ENCODE measurements around the gene PIP5K1B.
"Not testable (repeated sequence)": the region's sequence is repeated elsewhere in the genome, so short reads cannot be mapped to it uniquely, and the experiment has no call there.

PIP5K1B gene

DNA sequence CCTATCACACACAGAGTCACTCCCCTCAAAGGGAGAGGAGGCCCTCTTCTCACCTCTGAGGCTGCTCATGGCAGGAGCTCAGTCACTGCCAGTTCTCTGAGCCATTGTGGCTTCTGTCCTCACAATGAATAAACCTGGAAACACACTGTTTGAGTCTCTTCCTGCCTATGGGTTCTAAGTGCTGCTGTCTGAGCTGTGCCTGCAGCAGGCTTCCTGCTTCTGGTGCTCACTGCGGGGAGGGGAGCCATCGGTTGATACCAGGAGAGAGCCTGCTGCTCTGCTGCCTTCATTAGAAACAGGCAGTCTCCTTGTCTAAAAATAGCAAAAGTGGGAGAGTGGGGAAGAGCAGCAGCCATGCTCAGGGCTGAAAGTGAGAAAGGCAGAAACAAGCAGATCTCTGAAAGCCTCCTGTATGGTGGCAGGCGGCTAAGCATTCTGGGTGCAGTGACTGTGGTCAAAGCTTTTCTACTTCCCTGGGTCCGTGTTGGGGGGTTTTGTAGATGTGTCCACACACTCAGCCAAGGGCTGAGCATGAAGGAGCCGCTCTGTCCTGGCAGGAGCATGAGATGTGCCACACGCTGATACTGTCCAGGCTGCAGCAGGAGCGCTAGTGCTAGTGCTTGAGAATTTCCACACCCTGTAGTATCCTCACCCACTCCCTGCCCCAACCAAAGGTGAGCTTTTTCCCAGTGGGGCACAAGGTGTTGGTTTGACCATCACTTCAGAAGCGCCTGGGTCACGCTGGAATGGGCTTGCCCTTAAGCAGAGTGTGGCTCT, 274.7 kb downstream of the PIP5K1B start:
- TF ChIP-seq CTCF (IDR thresholded peaks at IDR 0.05; ENCODE audit: extremely low read depth, missing control alignments): no peak
- no peak for DNase-seq (ENCODE audit: low spot score)

GRCh38 chr9:68980341-68980914, 275.4 kb downstream of the PIP5K1B start:
- TF ChIP-seq CTCF (IDR thresholded peaks at IDR 0.05; ENCODE audit: extremely low read depth, missing control alignments): no peak
- DNase-seq (ENCODE audit: low spot score): no peak

GRCh38 chr9:68981789-68982188, 276.7 kb downstream of the PIP5K1B start:
- no peak for TF ChIP-seq CTCF (IDR thresholded peaks at IDR 0.05; ENCODE audit: extremely low read depth, missing control alignments)
- DNase-seq (ENCODE audit: low spot score): peak; percentile 52

DNA sequence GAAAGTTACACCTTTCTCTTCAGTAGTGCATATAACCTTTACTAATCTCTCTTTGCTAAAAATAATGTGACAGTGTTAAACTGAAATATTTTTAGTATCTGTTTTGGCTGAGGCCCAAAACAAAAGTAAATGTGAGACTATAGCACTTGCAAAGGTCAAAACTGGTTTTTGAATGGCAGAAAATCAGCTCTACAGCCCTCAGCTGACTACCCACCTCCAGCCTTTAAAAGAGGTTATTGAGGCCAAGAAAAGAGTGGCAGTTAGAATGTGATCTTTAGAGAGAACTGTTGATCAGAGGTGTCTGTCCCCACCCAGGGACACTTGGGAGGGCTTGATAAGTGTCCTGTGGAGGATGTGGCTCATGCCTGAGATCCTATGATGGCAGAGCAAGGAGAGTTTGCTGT, 278.0 kb downstream of the PIP5K1B start:
- peak; percentile 46 for DNase-seq (ENCODE audit: low spot score)
- no peak for TF ChIP-seq CTCF (IDR thresholded peaks at IDR 0.05; ENCODE audit: extremely low read depth, missing control alignments)

DNA sequence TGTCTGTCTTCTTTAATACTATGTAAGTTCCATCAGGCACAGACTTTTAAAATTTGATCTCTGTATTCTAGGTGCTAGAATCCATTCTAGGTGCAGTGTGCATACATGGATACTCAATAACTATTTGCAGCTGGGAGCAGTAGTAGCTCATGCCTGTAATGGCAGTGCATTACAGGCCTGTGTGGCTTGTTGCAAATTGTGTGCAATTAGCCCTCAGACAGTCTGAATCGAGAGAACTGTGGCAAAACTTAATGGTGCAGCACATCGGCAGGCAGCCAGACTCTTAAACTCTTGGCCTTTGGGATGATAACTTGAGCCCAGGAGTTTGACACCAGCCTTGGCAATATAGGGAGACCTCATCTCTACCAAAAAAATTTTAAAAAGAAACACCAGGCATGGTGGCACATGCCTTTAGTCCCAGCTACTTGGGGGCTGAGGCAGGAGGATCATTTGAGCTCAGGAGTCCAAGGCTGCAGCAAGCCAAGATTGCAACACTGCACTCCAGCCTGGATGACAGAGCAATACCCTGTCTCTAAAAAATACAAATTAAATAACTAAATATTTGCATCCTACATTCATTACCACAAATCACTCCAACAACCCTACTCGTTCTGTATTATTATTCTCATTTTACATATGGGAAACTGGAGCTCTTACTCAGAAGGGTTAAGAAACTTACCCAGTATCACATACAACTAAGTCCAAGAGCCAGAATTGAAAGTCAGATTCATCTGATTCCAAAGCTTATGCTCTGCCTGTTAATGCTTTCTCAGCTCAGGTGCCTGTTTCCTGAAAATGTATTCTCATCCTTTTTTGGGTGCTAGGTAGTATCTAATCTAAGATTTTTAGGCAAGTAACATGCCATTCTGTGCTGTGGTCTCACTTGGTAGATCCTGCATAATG, 278.7 kb downstream of the PIP5K1B start:
- TF ChIP-seq CTCF (IDR thresholded peaks at IDR 0.05; ENCODE audit: extremely low read depth, missing control alignments): no peak
- no peak for DNase-seq (ENCODE audit: low spot score)

- DNase-seq (ENCODE audit: low spot score): not testable (repeated sequence)
Observed at GRCh38 chr9:68986949-68987348, 281.9 kb downstream of the PIP5K1B start.

DNA sequence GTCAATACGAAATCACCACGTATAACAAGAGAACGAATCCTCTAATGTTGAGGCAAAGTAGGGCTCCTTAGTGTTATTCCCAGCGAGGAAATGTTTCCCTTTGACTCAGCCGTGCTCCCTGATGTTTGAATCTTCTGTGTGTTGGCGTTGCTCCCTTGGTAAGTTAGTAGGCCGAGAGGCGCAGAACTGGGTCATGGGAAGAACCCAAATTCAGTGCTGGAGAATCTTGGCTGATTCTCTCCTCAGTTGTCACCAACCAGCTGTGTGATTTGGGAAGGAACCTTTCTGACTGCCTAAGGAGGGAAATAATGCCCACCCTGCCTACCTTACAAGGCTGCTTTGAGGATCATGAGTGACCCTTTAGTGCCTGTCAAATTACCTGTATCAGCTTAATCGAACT, 286.4 kb downstream of the PIP5K1B start:
- TF ChIP-seq CTCF (IDR thresholded peaks at IDR 0.05; ENCODE audit: extremely low read depth, missing control alignments): no peak
- no peak for DNase-seq (ENCODE audit: low spot score)
